ENCODE results near the gene KRTAP25-1.

Gene KRTAP25-1, protein sequence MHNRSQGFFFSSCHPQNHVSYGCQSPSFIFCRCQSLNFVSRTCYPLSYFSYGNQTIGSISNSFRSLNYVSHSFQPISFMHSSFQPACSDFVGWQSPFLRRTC

DNA sequence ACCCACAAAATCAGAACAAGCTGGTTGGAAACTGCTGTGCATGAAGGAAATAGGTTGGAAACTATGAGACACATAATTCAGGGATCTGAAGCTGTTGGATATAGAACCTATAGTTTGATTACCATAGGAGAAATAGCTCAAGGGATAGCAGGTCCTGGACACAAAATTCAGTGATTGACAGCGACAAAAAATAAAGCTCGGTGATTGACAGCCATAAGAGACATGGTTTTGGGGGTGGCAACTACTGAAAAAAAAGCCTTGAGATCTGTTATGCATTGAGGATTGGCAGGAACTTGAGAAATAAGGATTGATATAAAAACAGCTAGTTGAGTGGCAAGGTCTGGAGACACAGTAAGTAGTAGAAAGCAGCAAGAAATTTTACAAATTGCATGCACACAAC is at the start of gene KRTAP25-1:
KRTAP25-1 (minus strand) TSS at position 300 of the 400 bp plus-strand sequence; CDS start at position 276, 24 bp downstream.
- in situ Hi-C loops (cut with MboI; ENCODE audit: low sequenced_read_pairs): no loop called here

DNA sequence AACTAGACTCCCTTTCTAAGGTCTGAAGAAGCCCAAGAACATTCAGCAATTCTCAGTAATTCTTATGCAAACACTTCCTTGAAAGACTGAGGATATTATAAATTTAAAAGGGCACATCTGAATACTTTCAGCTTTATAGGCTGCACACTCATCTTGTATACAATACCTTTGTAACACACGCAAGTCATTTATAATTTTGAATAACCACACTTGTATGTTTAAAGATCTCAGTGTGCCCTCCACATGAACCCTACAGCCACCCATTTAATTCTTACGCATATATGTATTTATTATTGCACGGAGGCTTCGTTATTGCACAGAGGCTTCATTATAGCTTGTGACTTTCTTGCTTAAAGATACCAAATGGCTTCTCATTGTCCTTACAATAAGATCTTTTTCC is 49.4 kb upstream of the KRTAP25-1 start:
- in situ Hi-C loops (cut with MboI; ENCODE audit: low sequenced_read_pairs): no loop called here

DNA sequence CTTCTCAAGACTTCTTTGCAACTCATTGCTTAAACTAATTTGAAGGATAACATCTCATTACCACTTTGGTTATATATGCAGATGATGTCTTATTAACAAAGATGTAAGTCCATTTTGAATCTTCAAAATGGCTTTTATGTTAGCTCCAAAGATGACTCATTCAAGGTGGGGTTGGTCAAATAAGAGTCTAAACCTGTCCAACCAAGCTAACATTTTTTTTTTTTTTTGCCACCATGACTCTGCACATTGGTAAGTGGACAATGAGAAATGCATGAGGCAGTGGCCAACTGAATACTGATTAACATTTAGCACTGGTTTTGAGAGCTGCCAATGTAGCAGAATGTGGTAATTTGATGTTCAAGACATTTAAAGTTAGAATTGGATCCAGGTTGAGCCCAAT is 48.5 kb upstream of the KRTAP25-1 start:
- in situ Hi-C loops (cut with MboI; ENCODE audit: low sequenced_read_pairs): no loop called here

DNA sequence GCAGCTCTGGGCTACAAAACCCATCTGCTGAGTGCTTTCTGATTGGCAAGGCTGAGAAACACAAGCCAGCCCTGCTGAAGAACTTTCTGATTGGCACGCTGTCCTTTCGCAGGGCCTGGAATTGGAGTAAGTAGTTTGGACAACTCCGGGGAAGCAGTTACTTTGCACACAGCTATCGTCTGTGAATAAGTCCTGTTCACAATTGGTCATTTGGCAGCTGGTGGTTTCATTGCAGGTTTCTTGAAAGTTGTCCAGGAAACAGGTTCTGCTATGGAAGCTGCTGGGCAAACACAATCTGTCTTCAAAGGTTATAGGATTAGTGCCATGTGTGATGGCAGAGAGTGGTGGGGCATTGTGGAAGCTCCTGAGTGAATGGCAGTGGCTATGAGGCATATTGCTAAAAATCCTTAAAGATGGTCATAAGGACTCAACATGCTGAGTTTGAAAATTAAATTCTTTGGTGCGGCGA is 48.0 kb upstream of the KRTAP25-1 start, which contains the start of gene KRTAP27-1:
KRTAP27-1 (minus strand) TSS at position 419 of the 469 bp plus-strand sequence; CDS start at position 393, 26 bp downstream.
- in situ Hi-C loops (cut with MboI; ENCODE audit: low sequenced_read_pairs): no loop called here

DNA sequence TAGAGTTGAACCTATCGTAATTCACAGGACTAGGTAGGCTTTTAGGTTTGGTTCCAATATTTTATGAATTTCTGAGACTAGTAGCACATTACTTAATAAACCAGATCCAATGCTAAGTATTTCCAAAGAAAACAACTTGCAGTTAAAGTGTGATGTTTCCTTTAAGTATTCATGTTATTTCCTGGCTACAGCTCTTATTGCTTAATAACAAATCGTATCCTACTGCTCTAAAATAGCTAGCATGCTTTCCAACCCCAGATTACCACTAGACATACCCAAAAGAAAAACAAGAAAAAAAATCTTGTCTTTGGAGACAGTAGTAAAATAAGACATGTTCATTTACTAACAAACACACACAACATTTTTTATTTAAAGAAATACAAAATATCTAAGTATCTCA is 47.3 kb upstream of the KRTAP25-1 start:
- in situ Hi-C loops (cut with MboI; ENCODE audit: low sequenced_read_pairs): no loop called here

DNA sequence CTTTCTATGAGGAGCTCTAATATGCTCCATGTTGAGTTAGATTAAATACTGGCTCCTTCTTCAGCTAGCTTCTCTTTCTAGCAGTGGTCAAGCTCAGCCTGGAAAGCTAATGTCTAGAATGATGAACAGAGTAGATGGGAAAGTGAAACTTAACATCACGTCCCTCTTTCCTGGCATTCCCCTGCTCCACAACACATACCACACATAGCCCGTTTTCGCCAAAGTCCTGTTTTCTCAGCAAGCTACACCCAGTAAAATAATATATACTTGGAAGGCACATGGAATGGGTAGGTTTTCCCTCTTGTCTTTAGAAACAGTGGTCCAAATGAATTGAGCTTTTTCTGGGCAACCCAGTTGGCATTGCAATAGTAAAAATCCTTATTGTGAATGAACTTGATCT is 44.4 kb upstream of the KRTAP25-1 start:
- in situ Hi-C loops (cut with MboI; ENCODE audit: low sequenced_read_pairs): no loop called here

DNA sequence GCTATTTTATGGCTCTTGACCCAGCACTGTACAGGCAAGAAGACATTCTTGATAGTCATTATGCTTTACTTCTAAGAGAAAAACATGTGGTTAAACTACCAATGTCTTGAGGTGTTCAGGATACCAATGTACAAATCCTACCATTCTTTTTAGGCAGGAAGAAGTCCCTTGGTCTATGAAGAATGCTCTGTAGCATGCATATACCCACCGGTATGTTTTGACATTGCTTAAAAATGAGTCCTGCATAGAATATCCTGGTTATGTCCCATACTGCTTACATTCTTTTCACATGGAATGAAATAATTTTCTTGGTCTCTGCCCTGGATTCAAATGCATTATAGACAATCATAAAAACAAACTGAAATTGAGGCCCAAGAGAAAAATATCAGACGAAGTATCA is 43.4 kb upstream of the KRTAP25-1 start:
- in situ Hi-C loops (cut with MboI; ENCODE audit: low sequenced_read_pairs): no loop called here

DNA sequence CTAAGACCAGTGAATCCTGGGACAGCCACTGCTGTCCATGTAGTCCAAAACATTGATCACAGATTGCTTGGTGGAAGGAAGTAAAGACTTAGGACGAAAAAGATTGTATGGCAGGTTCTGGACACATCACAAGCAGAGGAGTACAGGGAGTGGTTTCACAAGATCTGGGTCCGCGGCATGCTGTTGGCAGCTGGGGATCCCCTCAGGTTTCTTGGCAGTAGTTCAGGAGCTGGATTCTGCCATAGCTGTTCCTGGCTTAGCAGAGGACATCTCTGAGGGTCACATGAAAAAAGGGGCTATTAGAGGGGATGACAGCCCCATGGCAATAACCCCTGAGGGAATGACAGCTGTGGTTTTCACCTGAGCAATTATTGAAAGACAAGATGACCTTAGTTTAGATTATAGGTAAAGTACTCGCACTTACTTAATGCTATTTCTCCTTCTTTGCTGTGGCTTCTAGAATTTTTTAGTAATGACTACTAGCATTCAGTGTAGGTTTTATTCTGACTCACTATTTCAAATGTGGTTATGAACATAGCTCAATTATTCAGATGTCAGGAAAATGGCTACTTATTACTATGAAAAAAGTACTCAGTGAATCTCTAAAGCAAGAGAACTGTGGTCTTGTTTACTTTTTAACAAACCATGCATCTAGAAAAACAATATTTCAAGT is 40.0 kb upstream of the KRTAP25-1 start:
- in situ Hi-C loops (cut with MboI; ENCODE audit: low sequenced_read_pairs): no loop called here

DNA sequence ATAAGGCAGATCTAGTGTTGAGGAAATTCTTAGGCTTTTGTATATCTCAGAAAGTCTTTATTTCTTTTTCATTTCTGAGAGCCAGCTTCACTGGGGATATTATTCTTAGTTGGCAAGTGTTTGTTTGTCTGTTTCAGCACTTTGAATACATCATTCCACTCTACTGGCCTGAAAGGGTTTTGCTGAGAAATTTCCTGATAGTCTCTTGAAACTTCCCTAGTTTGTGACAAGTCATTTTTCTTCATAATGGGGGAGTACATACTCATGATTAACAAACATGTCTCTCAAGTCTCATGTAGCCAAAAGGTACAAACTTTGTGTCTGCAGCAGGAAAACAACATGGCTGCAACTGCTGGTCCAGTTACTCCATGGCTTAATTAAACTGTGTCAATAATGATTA is 37.1 kb upstream of the KRTAP25-1 start:
- in situ Hi-C loops (cut with MboI; ENCODE audit: low sequenced_read_pairs): no loop called here

DNA sequence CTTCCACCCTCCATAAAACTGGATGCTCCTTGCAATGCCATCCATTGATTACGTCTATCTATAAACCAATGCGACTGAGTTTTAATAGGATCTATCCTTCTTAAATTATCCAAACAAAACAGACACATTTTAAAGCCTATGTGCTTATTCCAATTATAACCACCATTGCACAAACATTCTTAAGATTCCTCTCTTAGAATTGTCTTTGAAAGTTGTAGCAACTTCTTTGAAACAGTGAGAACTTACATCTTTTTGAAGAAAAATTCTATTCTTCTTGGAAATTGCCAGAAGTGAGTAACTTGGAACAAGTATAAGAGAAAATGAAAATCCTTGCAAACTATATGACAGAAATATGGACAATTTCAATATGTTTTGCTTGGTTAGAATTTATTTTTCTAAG is 30.9 kb upstream of the KRTAP25-1 start, which contains the start of gene KRTAP26-1:
KRTAP26-1 (minus strand) TSS at position 101 of the 400 bp plus-strand sequence. CDS start 280 bp downstream, outside the sequence.
- in situ Hi-C loops (cut with MboI; ENCODE audit: low sequenced_read_pairs): no loop called here

DNA sequence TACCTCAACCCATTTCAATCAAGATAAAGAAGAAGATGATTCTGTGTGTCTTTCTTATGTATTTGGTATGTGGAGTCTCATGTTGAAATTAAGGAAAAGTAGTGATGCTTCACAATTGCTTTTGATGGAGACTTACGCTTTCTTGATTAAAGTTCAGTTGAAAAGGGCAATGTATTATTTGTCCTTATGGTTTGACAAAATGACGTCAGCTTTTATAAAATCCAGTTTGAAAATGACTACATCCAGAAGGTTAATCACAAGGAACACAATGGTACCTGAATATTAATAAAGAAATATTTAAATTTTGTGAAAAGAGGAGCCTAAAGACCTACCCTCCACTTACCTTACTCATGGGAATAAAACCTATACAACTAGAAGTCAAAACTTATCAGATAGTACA is 26.4 kb upstream of the KRTAP25-1 start:
- in situ Hi-C loops (cut with MboI; ENCODE audit: low sequenced_read_pairs): no loop called here

DNA sequence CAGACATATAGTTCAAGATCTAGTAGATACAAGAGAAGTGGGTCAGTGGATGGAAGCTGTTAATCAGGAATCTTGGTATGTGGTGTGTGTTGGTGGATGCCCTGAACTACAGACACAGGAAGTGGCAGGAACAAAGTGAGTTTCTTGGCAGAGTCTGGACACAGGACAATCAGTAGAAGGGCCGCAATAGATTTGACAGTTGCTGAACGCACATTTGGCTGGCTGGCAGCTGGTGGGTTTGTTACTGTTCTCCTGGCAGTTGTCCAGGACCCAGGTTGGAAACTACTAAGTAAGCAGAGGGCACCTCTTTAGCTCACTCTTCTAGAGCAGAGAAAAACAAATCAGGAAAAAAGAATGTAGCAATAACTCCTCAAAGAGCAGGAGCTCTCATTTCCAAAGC is 17.6 kb upstream of the KRTAP25-1 start:
- in situ Hi-C loops (cut with MboI; ENCODE audit: low sequenced_read_pairs): no loop called here

DNA sequence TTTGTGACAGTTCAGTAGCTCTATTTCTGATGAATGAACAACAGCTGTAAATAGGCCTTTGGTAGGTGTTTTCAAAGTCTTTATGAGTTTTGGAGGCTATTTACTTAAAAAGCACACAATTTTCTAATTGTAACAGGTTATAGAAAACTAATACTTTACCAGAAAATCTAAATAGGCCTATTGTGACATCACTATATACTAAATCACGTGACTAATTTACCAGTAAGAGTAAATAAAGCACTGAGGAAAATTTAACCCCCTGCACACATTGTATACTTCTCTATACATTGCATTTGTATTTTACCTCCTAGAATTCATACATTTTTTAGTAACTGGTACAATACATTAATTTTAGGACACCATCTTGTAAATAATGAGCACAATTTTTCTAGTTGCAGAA is 15.8 kb upstream of the KRTAP25-1 start:
- in situ Hi-C loops (cut with MboI; ENCODE audit: low sequenced_read_pairs): no loop called here

DNA sequence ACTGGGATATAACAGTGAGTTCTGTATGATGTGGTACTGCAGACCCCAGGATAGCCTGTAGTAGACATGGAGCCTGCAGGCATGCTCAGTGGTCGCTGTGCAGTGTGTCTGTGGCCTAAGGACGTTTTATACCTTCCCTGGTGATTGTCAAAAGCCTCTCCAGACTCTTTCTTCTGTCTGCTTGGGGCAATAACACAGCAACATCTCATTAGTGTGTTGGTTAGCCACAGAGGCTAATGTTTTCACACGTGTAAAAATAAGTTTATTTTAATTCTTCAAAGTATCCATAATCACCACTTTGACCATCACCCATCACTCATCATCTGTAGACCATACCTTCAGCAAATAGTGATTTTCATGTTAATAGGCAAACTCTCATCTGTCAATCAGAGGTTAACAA is 6.5 kb downstream of the KRTAP25-1 start, which contains the start of gene KRTAP24-1:
KRTAP24-1 (minus strand) TSS at position 101 of the 400 bp plus-strand sequence; CDS start at position 83, 18 bp downstream.
- in situ Hi-C loops (cut with MboI; ENCODE audit: low sequenced_read_pairs): no loop called here

DNA sequence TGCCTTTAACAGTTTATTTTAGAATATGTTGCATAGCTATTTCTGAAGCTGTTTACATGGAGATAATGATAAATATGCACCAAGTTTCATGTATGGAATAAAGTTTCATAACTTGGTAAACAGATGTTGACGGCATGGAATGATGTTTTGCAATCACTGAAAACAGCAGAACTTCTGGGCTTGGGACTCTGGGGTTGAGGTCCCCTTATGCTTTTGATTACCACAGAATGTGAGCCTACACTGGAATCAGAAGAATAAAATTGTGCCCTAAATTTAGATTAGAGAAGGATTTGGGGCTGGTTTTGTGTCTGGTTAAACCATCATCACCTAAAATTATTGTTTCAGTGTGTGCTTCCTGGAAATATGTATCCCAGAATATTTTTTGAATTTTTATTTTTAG is 17.7 kb downstream of the KRTAP25-1 start:
- in situ Hi-C loops (cut with MboI; ENCODE audit: low sequenced_read_pairs): no loop called here

DNA sequence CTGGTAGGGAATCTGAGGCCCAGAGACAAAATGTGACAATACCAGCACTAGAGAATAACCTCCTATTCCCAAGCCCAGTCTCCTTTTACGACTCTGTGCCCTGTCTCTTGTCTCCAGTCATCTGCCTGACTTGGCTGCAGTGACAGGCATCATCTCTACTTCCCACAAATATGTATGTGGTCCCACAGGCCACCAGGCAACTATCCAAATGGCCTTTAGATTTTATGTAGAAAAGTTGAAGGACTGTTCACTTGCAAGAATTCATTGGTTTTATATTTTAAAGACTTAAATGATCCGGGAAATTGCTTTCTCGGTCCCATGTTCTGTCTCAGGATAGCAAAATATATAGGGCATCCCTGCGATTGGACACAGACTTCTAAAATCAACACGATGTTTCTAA is 18.2 kb downstream of the KRTAP25-1 start:
- in situ Hi-C loops (cut with MboI; ENCODE audit: low sequenced_read_pairs): no loop called here

DNA sequence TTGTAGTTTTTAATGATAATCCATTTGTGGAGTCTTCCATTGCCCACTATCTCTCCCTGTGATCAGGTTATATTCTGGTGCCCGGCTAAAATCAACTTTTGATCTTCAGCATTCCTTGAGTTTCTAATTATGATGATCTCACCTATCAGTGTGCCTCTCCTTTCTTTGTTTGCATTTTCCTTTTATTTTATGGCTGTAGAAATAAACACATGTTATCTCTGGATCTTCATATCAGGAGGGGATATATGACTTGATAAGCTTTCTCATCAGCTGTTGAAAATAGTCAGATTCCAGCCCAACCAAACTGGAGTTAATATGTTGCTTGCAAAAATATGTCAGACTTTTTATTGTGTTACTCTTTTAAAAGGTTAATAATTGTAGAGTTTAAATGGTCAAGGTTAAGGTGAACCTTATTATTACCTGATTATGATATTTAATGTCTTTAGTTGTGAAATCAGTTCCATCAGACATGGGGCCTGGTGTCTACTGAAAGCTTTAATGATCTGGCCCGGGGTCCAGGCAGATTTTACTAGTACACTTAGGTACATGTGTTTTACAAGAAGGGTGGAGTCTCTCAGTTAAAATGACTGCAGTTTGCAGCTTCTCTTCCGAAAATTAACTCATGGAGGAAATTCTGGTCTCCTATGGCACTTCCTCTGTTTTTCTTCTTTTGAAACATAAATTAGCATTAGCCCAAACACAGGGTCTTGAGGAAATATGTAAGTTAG is 19.3 kb downstream of the KRTAP25-1 start:
- in situ Hi-C loops (cut with MboI; ENCODE audit: low sequenced_read_pairs): no loop called here

DNA sequence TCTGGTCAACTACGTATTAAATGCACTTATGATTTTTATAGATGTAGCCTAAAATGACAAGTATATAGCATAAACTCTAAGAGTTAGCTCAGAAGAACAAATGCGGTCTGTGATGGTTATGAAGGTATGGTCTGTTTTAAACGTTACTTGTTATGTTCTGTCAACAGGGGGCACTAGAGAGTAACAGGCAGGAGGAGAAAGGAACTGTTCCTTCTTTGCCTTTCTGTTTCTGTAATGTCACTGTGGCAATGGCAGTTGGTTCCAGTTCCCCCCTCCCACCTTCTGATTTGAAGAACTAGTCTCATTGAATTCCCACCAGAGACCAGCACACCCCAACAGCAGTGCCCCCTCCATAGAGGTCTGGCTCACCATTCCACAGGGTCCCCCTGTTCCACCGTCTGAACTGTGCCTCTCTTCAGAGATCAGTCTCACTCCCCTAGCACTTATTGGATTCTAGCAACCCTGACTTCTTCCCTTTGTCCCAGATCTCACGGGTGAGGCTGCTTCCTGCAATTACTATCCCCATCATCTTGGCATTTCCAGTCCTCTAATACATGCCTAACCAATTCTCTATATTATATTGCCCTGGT is 20.6 kb downstream of the KRTAP25-1 start:
- in situ Hi-C loops (cut with MboI; ENCODE audit: low sequenced_read_pairs): no loop called here

DNA sequence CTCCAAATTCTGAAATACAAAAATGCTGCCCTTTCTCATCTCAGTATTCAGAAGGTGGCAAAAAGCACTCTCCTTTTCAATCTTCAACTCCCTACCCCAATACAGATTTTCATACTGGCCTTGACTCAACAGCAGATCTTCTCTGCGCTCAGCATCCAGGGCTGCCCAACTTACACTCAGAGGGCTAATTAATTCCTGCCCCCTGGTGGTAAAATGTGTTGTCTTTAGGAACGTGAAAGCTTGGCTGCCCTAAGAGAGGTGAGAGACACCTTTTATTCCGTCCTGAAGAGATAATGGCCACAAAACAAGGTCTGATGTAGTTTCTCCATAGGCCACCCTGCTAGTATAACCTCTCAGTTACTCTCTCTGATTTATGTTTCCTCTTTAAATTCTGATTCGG is 31.5 kb downstream of the KRTAP25-1 start:
- in situ Hi-C loops (cut with MboI; ENCODE audit: low sequenced_read_pairs): no loop called here

DNA sequence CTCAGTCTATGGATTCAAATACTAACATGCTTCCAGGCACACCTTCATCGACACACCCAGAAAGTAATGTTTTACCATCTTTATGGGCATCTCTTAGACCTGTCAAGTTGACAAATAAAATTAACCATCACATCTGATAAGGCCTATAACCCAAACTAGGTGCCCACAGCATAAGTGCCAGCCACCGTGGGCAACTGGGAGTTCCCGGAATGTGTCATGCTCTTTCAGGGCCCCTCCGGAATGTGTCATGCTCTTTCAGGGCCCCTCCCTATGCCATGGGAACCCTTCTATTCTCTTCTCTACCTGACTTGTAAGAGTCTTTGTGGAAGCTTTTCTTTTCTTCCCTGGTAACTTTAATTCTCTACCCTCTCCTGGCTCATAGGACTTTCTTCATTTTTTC is 33.2 kb downstream of the KRTAP25-1 start:
- in situ Hi-C loops (cut with MboI; ENCODE audit: low sequenced_read_pairs): no loop called here

DNA sequence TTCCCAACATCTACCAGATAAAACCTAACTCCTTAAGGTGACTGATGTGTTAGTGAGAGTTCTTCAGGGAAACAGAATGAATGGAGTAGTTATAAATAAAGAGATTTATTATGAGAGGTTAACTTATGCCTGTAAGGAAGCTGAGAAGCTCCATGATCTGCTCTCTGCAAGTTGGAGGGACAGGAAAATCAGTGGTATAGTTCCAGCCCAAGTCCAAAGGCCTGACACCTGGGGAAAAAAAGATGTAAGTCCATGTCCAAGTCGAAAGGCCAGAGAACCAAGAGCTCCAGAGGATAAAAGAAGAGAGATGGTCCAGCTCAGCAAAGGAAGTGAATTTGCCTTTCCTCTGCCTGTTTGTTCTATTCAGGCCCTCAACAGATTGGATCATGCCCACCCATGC is 33.6 kb downstream of the KRTAP25-1 start:
- in situ Hi-C loops (cut with MboI; ENCODE audit: low sequenced_read_pairs): no loop called here

Measured in hTERT RPE-1 (cell line).